Epithelial cell of prostate (primary cell): ENCODE measurements around the gene PLXNC1.

ENCODE experiments used
- DNase-seq: peaks from one replicate; pipeline ENCODE4 v3.0.0-alpha.2; 2011; ENCODE audit warnings: low read depth, low spot score
- H3K27ac ChIP-seq: fragments of 450-650 bp; 2 replicates; pipeline ENCODE4 v1.5.1; 2017; ENCODE audit warnings: mild to moderate bottlenecking

PLXNC1 gene

GRCh38 chr12:94227066-94227465, 78.7 kb downstream of the PLXNC1 start:
- H3K27ac ChIP-seq, result no peak overlapping the region
- DNase-seq, result no peak

GRCh38 chr12:94228488-94228907, 80.1 kb downstream of the PLXNC1 start:
- H3K27ac ChIP-seq, result no peak overlapping the region
- no peak for DNase-seq

- DNase-seq, result no peak
- no peak overlapping the region for H3K27ac ChIP-seq
These were observed 81.5 kb downstream of the PLXNC1 start for GRCh38 chr12:94229902-94230301.

- DNase-seq, result no peak
- H3K27ac ChIP-seq, result no peak overlapping the region
These were observed 82.1 kb downstream of the PLXNC1 start for GRCh38 chr12:94230357-94230905.

- DNase-seq, result no peak
These were observed 83.3 kb downstream of the PLXNC1 start for GRCh38 chr12:94231709-94232108.

GRCh38 chr12:94235848-94236247, 87.5 kb downstream of the PLXNC1 start:
- no peak overlapping the region for H3K27ac ChIP-seq
- DNase-seq, result no peak

More at GRCh38 chr12:94231709-94232108, 83.3 kb downstream of the PLXNC1 start:
- H3K27ac ChIP-seq, result no peak overlapping the region

- DNase-seq, result no peak
- H3K27ac ChIP-seq, result no peak overlapping the region
These were observed 91.1 kb downstream of the PLXNC1 start for GRCh38 chr12:94239332-94239993.

- H3K27ac ChIP-seq, result no peak overlapping the region
- DNase-seq, result no peak
These were observed 91.8 kb downstream of the PLXNC1 start for GRCh38 chr12:94240171-94240570.

- H3K27ac ChIP-seq, result no peak overlapping the region
- DNase-seq, result no peak
These were observed 94.5 kb downstream of the PLXNC1 start for GRCh38 chr12:94242901-94243300.

- no peak for DNase-seq
- H3K27ac ChIP-seq, result no peak overlapping the region
These were observed 96.1 kb downstream of the PLXNC1 start for GRCh38 chr12:94244165-94245133.

GRCh38 chr12:94245631-94246383, 97.4 kb downstream of the PLXNC1 start:
- H3K27ac ChIP-seq, result no peak overlapping the region
- no peak for DNase-seq

- DNase-seq, result no peak
- H3K27ac ChIP-seq, result no peak overlapping the region
These were observed 98.9 kb downstream of the PLXNC1 start for GRCh38 chr12:94247246-94247645.

- no peak for DNase-seq
- no peak overlapping the region for H3K27ac ChIP-seq
These were observed 100.2 kb downstream of the PLXNC1 start for GRCh38 chr12:94248582-94248981.

- H3K27ac ChIP-seq, result no peak overlapping the region
- no peak for DNase-seq
These were observed 101.8 kb downstream of the PLXNC1 start for GRCh38 chr12:94250130-94250529.

- H3K27ac ChIP-seq, result no peak overlapping the region
- no peak for DNase-seq
These were observed 105.9 kb downstream of the PLXNC1 start for GRCh38 chr12:94254270-94254669.

GRCh38 chr12:94255006-94255405, 106.6 kb downstream of the PLXNC1 start:
- H3K27ac ChIP-seq, result no peak overlapping the region
- DNase-seq, result no peak

GRCh38 chr12:94255428-94255827, 107.1 kb downstream of the PLXNC1 start:
- no peak overlapping the region for H3K27ac ChIP-seq
- DNase-seq, result no peak

GRCh38 chr12:94258593-94258992, 110.2 kb downstream of the PLXNC1 start:
- no peak for DNase-seq
- H3K27ac ChIP-seq, result no peak overlapping the region

GRCh38 chr12:94260017-94260416, 111.6 kb downstream of the PLXNC1 start:
- H3K27ac ChIP-seq, result no peak overlapping the region

GRCh38 chr12:94260717-94261116, 112.3 kb downstream of the PLXNC1 start:
- no peak for DNase-seq
- no peak overlapping the region for H3K27ac ChIP-seq

More at GRCh38 chr12:94260017-94260416, 111.6 kb downstream of the PLXNC1 start:
- DNase-seq, result no peak
